K562 (cell line): ENCODE data around the gene TFEB.

Source experiments
- CREB3 ChIP-seq: fragments of 450-650 bp; conservative IDR thresholded peaks from 2 replicates; pipeline ENCODE4 v1.6.1; 2016; ENCODE audit warnings: missing genetic modification characterization, low read depth, mild to moderate bottlenecking, missing compliant biosample characterization, moderate library complexity
- ESRRA ChIP-seq: fragments of 450-650 bp; IDR thresholded peaks from 2 replicates; pipeline ENCODE4 v1.6.1; 2014; ENCODE audit warnings: low read depth, mild to moderate bottlenecking, moderate library complexity, borderline replicate concordance
- OTX1 ChIP-seq: fragments of 450-650 bp; formaldehyde crosslinking; IDR thresholded peaks from 2 replicates; pipeline ENCODE4 v1.4.0; 2022; ENCODE audit warnings: mild to moderate bottlenecking

GRCh38 chr6:41645007-41645618 lies 90.3 kb downstream of the TFEB start:
- no peak for TF ChIP-seq ESRRA
- TF ChIP-seq CREB3 (tag), result no peak
- no peak for TF ChIP-seq OTX1 (CRISPR knock-in tag)
